ENCODE measurements around the gene C16orf96.

Gene C16orf96

DNA sequence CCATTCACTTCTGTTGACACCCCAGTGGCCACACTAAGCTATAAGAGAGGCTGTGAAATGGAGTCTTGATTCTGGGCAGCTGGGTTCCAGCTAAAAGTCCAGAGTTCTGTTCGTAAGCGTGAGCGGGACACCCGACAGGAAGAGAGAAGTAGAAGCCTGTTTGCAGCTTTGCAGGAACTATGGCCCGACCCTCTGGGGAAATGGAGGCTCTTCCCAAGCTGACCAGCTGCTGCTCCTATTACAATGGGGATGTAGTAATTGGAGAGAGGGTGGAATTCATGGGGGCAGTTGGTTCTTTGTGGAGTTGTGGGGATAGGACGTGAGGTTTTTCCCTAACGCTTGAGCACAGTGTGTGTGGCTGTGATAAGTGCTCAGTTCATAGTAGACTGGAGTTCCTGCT, 30.2 kb downstream of the C16orf96 start:
- H3K27ac ChIP-seq (ENCODE audit: low read length) = no peak overlapping the region
- DNase-seq (ENCODE audit: low read depth, low spot score) = no peak
- H3K4me1 ChIP-seq (ENCODE audit: control insufficient read depth, insufficient read depth, low read length) = no peaks in the 10 kb centered on the region
- no peaks in the 10 kb centered on the region for H3K27me3 ChIP-seq (ENCODE audit: control insufficient read depth, insufficient read depth, low read length)
- no peak overlapping the region for H3K4me3 ChIP-seq (ENCODE audit: low read length)
- no peaks in the 10 kb centered on the region for H3K36me3 ChIP-seq (ENCODE audit: control insufficient read depth, insufficient read depth, low read length)
- no peaks in the 10 kb centered on the region for H3K9me3 ChIP-seq (ENCODE audit: control insufficient read depth, insufficient read depth, low read length)
- no CpG with 5 or more reads among the region's 7 CpGs for WGBS (ENCODE audit: insufficient coverage, insufficient read length)

DNA sequence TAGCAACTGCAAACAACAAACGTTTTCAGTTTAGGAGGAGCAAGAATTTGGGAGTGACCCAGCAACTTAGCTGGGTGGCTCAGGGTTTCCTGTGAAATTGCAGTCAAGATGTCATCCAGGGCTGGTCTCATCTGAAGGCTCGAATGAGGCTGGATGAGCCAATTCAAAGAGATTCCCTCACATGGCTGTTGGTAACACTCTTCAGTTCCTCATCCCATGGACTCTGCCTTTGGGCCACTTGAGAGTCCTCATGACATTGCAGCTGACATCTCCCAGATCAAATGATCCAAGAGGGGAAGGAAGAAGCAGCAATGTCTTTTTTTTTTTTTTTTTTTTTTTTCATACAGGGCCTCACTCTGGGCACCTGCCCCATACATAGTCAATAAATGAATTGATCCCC, 32.2 kb downstream of the C16orf96 start:
- WGBS (ENCODE audit: insufficient coverage, insufficient read length) = no CpG with 5 or more reads among the region's 2 CpGs
- peaks cover 4% of the 10 kb centered on the region for H3K4me1 ChIP-seq (ENCODE audit: control insufficient read depth, insufficient read depth, low read length)
- no peak overlapping the region for H3K4me3 ChIP-seq (ENCODE audit: low read length)
- no peaks in the 10 kb centered on the region for H3K36me3 ChIP-seq (ENCODE audit: control insufficient read depth, insufficient read depth, low read length)
- H3K9me3 ChIP-seq (ENCODE audit: control insufficient read depth, insufficient read depth, low read length) = no peaks in the 10 kb centered on the region
- no peaks in the 10 kb centered on the region for H3K27me3 ChIP-seq (ENCODE audit: control insufficient read depth, insufficient read depth, low read length)
- no peak overlapping the region for H3K27ac ChIP-seq (ENCODE audit: low read length)
- DNase-seq (ENCODE audit: low read depth, low spot score) = no peak

DNA sequence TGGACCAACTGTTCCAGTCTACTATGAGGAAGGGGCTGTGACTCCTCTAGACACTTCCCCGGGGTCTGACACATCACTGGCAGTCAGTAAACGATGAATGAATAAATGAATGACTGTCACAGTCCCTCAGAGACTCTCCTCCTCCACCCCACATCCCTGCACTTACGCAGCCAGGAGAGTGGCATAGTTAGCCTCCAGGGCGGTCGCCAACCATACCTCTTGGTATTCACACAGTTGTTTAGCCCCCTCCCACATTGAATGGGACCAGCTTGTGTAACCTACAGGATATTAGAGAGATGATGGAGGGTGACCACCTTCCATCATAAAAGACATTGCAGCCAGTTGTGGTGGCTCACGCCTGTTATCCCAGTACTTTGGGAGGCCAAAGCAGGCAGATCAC, 32.8 kb downstream of the C16orf96 start:
- Histone ChIP-seq H3K4me3 (ENCODE audit: low read length) (no peak overlapping the region), H3K9me3 (ENCODE audit: control insufficient read depth, insufficient read depth, low read length) (no peaks in the 10 kb centered on the region), H3K27me3 (ENCODE audit: control insufficient read depth, insufficient read depth, low read length) (no peaks in the 10 kb centered on the region), H3K4me1 (ENCODE audit: control insufficient read depth, insufficient read depth, low read length) (peaks cover 10% of the 10 kb centered on the region), H3K36me3 (ENCODE audit: control insufficient read depth, insufficient read depth, low read length) (no peaks in the 10 kb centered on the region), H3K27ac (ENCODE audit: low read length) (no peak overlapping the region)
- DNase-seq (ENCODE audit: low read depth, low spot score) = no peak
- no CpG with 5 or more reads among the region's 6 CpGs for WGBS (ENCODE audit: insufficient coverage, insufficient read length)

GRCh38 chr16:4591191-4591590, 35.1 kb downstream of the C16orf96 start:
- no peak for DNase-seq (ENCODE audit: low read depth, low spot score)
- Histone ChIP-seq H3K4me1 (ENCODE audit: control insufficient read depth, insufficient read depth, low read length) (peaks cover 10% of the 10 kb centered on the region), H3K36me3 (ENCODE audit: control insufficient read depth, insufficient read depth, low read length) (no peaks in the 10 kb centered on the region), H3K27ac (ENCODE audit: low read length) (no peak overlapping the region), H3K9me3 (ENCODE audit: control insufficient read depth, insufficient read depth, low read length) (no peaks in the 10 kb centered on the region), H3K4me3 (ENCODE audit: low read length) (no peak overlapping the region), H3K27me3 (ENCODE audit: control insufficient read depth, insufficient read depth, low read length) (no peaks in the 10 kb centered on the region)
- no CpG with 5 or more reads among the region's 6 CpGs for WGBS (ENCODE audit: insufficient coverage, insufficient read length)

GRCh38 chr16:4591706-4592470, 35.7 kb downstream of the C16orf96 start:
- peaks cover 10% of the 10 kb centered on the region for H3K4me1 ChIP-seq (ENCODE audit: control insufficient read depth, insufficient read depth, low read length)
- H3K27ac ChIP-seq (ENCODE audit: low read length) = no peak overlapping the region
- H3K4me3 ChIP-seq (ENCODE audit: low read length) = no peak overlapping the region
- H3K27me3 ChIP-seq (ENCODE audit: control insufficient read depth, insufficient read depth, low read length) = no peaks in the 10 kb centered on the region
- no CpG with 5 or more reads among the region's 17 CpGs for WGBS (ENCODE audit: insufficient coverage, insufficient read length)
- no peaks in the 10 kb centered on the region for H3K9me3 ChIP-seq (ENCODE audit: control insufficient read depth, insufficient read depth, low read length)
- no peaks in the 10 kb centered on the region for H3K36me3 ChIP-seq (ENCODE audit: control insufficient read depth, insufficient read depth, low read length)
- DNase-seq (ENCODE audit: low read depth, low spot score) = no peak

DNA sequence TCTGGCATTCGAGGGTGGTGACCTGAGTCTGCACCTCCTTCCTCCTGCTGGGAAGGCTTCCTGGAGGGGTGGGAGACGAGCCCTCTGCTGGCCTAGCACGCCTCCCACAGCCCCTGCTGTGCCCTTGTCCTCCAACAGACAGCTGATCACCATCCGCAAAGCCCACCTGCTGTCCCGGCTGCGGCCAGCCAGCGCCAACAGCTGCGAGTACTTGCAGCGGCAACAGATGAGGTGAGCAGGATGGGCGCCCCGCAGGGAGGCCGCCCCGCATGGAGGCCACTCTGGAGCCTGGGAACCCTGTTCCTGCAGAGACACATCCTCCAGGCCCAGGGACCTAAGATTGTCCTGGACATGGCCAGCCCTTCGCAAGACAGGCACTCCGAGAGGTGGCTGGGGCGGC, 36.9 kb downstream of the C16orf96 start:
- H3K27me3 ChIP-seq (ENCODE audit: control insufficient read depth, insufficient read depth, low read length) = no peaks in the 10 kb centered on the region
- H3K27ac ChIP-seq (ENCODE audit: low read length) = no peak overlapping the region
- no peak overlapping the region for H3K4me3 ChIP-seq (ENCODE audit: low read length)
- no CpG with 5 or more reads among the region's 16 CpGs for WGBS (ENCODE audit: insufficient coverage, insufficient read length)
- no peak for DNase-seq (ENCODE audit: low read depth, low spot score)
- peaks cover 10% of the 10 kb centered on the region for H3K4me1 ChIP-seq (ENCODE audit: control insufficient read depth, insufficient read depth, low read length)
- no peaks in the 10 kb centered on the region for H3K36me3 ChIP-seq (ENCODE audit: control insufficient read depth, insufficient read depth, low read length)
- no peaks in the 10 kb centered on the region for H3K9me3 ChIP-seq (ENCODE audit: control insufficient read depth, insufficient read depth, low read length)

DNA sequence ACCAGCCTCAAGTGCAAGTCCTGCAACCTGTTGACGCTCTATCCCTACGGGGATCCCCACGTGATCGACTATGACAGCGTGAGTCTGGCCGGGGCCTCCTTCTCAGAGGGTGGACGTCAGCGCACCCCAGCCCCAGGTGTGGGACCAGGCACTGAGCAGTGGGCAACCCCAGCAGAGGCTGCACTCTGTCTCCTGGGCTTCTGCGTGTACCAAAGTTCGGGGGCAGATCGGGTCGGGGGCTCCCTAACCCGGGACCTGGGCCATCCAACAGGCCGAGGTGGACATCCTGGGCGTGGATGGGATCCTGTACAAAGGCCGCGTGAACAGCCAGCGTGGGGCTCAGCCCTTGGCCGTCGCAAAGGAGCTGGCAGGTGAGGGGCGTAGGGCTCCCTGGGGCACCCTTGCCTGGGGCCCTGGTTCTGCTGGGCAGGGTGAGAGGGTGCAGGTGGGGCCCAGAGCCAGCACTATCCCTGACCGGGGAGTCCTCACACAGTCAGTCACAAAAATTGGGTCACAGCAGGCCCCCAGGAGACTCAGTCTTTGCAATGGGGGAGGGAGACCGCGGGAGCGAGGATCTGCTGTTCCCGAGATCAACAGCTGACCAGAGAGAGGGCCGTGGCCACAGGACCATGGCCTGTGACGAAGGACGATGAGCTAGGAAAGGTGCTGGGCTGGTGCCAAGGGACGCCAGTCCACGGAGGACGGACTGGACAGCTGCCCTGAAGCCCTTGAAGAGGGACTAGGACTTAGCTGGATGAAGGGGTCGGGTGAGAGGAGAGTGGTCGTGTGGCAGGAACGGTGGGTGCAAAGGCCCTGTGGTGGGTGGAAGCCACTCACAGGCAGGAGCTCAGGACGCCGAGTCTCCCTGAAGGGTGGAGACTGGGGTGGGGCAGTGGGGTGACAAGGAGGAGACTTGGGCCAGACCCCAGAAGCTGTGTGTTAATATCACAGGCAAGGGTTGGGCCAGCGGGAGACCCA, 38.6 kb downstream of the C16orf96 start:
- H3K27ac ChIP-seq (ENCODE audit: low read length) = no peak overlapping the region
- WGBS (ENCODE audit: insufficient coverage, insufficient read length) = no CpG with 5 or more reads among the region's 38 CpGs
- H3K9me3 ChIP-seq (ENCODE audit: control insufficient read depth, insufficient read depth, low read length) = no peaks in the 10 kb centered on the region
- no peaks in the 10 kb centered on the region for H3K27me3 ChIP-seq (ENCODE audit: control insufficient read depth, insufficient read depth, low read length)
- no peak overlapping the region for H3K4me3 ChIP-seq (ENCODE audit: low read length)
- DNase-seq (ENCODE audit: low read depth, low spot score) = no peak
- peaks cover 10% of the 10 kb centered on the region for H3K4me1 ChIP-seq (ENCODE audit: control insufficient read depth, insufficient read depth, low read length)
- H3K36me3 ChIP-seq (ENCODE audit: control insufficient read depth, insufficient read depth, low read length) = no peaks in the 10 kb centered on the region

DNA sequence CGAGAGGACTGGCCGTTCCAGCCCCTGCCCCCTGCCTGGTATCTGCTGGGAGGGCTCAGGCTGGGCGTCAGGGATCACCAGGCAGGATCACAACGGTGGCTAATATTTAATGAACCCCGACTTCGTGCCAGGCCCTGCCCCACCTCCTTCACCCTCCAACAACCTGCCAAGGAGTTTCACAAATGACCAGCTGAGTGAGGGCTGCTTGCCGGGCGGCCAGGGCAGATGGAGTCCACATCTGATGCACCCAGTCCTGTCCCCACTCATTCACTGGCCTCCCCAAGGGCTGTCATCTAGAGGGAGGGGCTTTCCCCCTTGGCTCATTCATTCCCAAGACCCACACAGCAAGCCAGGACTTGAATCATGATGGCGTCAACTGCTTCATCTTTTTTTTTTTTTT, 41.0 kb downstream of the C16orf96 start:
- no CpG with 5 or more reads among the region's 9 CpGs for WGBS (ENCODE audit: insufficient coverage, insufficient read length)
- H3K36me3 ChIP-seq (ENCODE audit: control insufficient read depth, insufficient read depth, low read length) = no peaks in the 10 kb centered on the region
- H3K27me3 ChIP-seq (ENCODE audit: control insufficient read depth, insufficient read depth, low read length) = no peaks in the 10 kb centered on the region
- no peak overlapping the region for H3K27ac ChIP-seq (ENCODE audit: low read length)
- H3K4me1 ChIP-seq (ENCODE audit: control insufficient read depth, insufficient read depth, low read length) = peaks cover 11% of the 10 kb centered on the region
- no peaks in the 10 kb centered on the region for H3K9me3 ChIP-seq (ENCODE audit: control insufficient read depth, insufficient read depth, low read length)
- DNase-seq (ENCODE audit: low read depth, low spot score) = no peak
- H3K4me3 ChIP-seq (ENCODE audit: low read length) = no peak overlapping the region

- no peaks in the 10 kb centered on the region for H3K27me3 ChIP-seq (ENCODE audit: control insufficient read depth, insufficient read depth, low read length)
- H3K4me1 ChIP-seq (ENCODE audit: control insufficient read depth, insufficient read depth, low read length) = peaks cover 6% of the 10 kb centered on the region
- H3K9me3 ChIP-seq (ENCODE audit: control insufficient read depth, insufficient read depth, low read length) = no peaks in the 10 kb centered on the region
- H3K27ac ChIP-seq (ENCODE audit: low read length) = no peak overlapping the region
- no peaks in the 10 kb centered on the region for H3K36me3 ChIP-seq (ENCODE audit: control insufficient read depth, insufficient read depth, low read length)
- no peak overlapping the region for H3K4me3 ChIP-seq (ENCODE audit: low read length)
- DNase-seq (ENCODE audit: low read depth, low spot score) = no peak
- WGBS (ENCODE audit: insufficient coverage, insufficient read length) = no CpG with 5 or more reads among the region's 10 CpGs
These were observed 42.9 kb downstream of the C16orf96 start for GRCh38 chr16:4599037-4599436.

- no peak for DNase-seq (ENCODE audit: low read depth, low spot score)
- Histone ChIP-seq H3K36me3 (ENCODE audit: control insufficient read depth, insufficient read depth, low read length) (no peaks in the 10 kb centered on the region), H3K9me3 (ENCODE audit: control insufficient read depth, insufficient read depth, low read length) (no peaks in the 10 kb centered on the region), H3K27ac (ENCODE audit: low read length) (no peak overlapping the region), H3K27me3 (ENCODE audit: control insufficient read depth, insufficient read depth, low read length) (no peaks in the 10 kb centered on the region), H3K4me1 (ENCODE audit: control insufficient read depth, insufficient read depth, low read length) (peaks cover 6% of the 10 kb centered on the region), H3K4me3 (ENCODE audit: low read length) (no peak overlapping the region)
- WGBS (ENCODE audit: insufficient coverage, insufficient read length) = no CpG with 5 or more reads among the region's 8 CpGs
These were observed 43.4 kb downstream of the C16orf96 start for GRCh38 chr16:4599545-4599944.

Data from iPS DF 6.9 (cell line).